Measurements from ENCODE around the gene SRGAP3. TPM values are rescaled to one million over a fixed set of nuclear protein-coding genes. Genes with fewer than 3 reads are reported as not detected.

The SRGAP3 gene
- total RNA-seq, 4 donors from 2014 or later, result 7.5 to 33.8 (median 16.0) TPM

- in situ Hi-C loops (cut with MboI; ENCODE audit: low pct_ligation_motif_present in 1 of 4, low pct_unique_long_range_greater_than_20kb in 1 of 4, low sequenced_read_pairs in 3 of 4), result no loop called here
Observed at GRCh38 chr3:8983026-8983425, 266.4 kb downstream of the SRGAP3 start.

GRCh38 chr3:8982509-8982908, 266.9 kb downstream of the SRGAP3 start:
- intact Hi-C loops (cut with DNase I; ENCODE audit: low total_unique reads) (no loop called here), in situ Hi-C loops (cut with MboI; ENCODE audit: low pct_ligation_motif_present in 1 of 4, low pct_unique_long_range_greater_than_20kb in 1 of 4, low sequenced_read_pairs in 3 of 4) (no loop called here)
- DNase-seq, result no peak
- no peak overlapping the region for H3K27ac ChIP-seq
- H3K27me3 ChIP-seq, result no peaks in the 10 kb centered on the region
- H3K4me1 ChIP-seq, result peaks cover 0 to 10% (median 2%) of the 10 kb centered on the region in 4 donors
- no peak for TF ChIP-seq POLR2AphosphoS5 (IDR thresholded peaks at IDR 0.05)
- TF ChIP-seq POLR2A (IDR thresholded peaks at IDR 0.05), result no peak
- H3K9me3 ChIP-seq, result no peaks in the 10 kb centered on the region
- H3K4me3 ChIP-seq, result no peak overlapping the region
- 61 to 65% methylated on average over 3 to 5 of the region's 5 CpGs for WGBS, 2 donors (ENCODE audit: low coverage in 1 of 2)
- no peaks in the 10 kb centered on the region for H3K36me3 ChIP-seq

More at GRCh38 chr3:8983026-8983425, 266.4 kb downstream of the SRGAP3 start:
- H3K4me1 ChIP-seq, result peaks cover 0 to 10% (median 4%) of the 10 kb centered on the region in 4 donors
- no peak overlapping the region for H3K27ac ChIP-seq
- WGBS, 2 donors (ENCODE audit: low coverage in 1 of 2), result 78% methylated on average over 1 of the region's 1 CpG; no CpG with 5 or more reads in 1 of the 2 donors
- H3K27me3 ChIP-seq, result no peaks in the 10 kb centered on the region
- no peak overlapping the region for H3K4me3 ChIP-seq
- no peaks in the 10 kb centered on the region for H3K36me3 ChIP-seq
- TF ChIP-seq CTCF (IDR thresholded peaks at IDR 0.05) (no peak), EP300 (IDR thresholded peaks at IDR 0.05; ENCODE audit: low read depth) (no peak), POLR2AphosphoS5 (IDR thresholded peaks at IDR 0.05) (no peak), POLR2A (IDR thresholded peaks at IDR 0.05) (no peak)
- DNase-seq, result no peak
- intact Hi-C loops (cut with DNase I; ENCODE audit: low total_unique reads), result no loop called here
- no peaks in the 10 kb centered on the region for H3K9me3 ChIP-seq

GRCh38 chr3:8981700-8982099, 267.7 kb downstream of the SRGAP3 start:
- H3K36me3 ChIP-seq, result no peaks in the 10 kb centered on the region
- no peaks in the 10 kb centered on the region for H3K9me3 ChIP-seq
- WGBS, 2 donors (ENCODE audit: low coverage in 1 of 2), result 88 to 90% methylated on average over 7 to 9 of the region's 9 CpGs
- TF ChIP-seq POLR2A (IDR thresholded peaks at IDR 0.05) (no peak), POLR2AphosphoS5 (IDR thresholded peaks at IDR 0.05) (no peak), EP300 (IDR thresholded peaks at IDR 0.05; ENCODE audit: low read depth) (no peak), CTCF (IDR thresholded peaks at IDR 0.05) (no peak)
- H3K4me1 ChIP-seq, result peaks cover 0 to 10% (median 2%) of the 10 kb centered on the region in 4 donors
- no peak overlapping the region for H3K4me3 ChIP-seq
- intact Hi-C loops (cut with DNase I; ENCODE audit: low total_unique reads) (no loop called here), in situ Hi-C loops (cut with MboI; ENCODE audit: low pct_ligation_motif_present in 1 of 4, low pct_unique_long_range_greater_than_20kb in 1 of 4, low sequenced_read_pairs in 3 of 4) (no loop called here)
- no peak overlapping the region for H3K27ac ChIP-seq
- DNase-seq, result no peak
- peaks cover 7% of the 10 kb centered on the region for H3K27me3 ChIP-seq

- 88% methylated on average over 9 of the region's 9 CpGs; no CpG with 5 or more reads in 1 of the 2 donors for WGBS, 2 donors (ENCODE audit: low coverage in 1 of 2)
- Histone ChIP-seq H3K36me3 (no peaks in the 10 kb centered on the region), H3K27me3 (peaks cover 8% of the 10 kb centered on the region), H3K4me1 (peaks cover 0 to 10% (median 2%) of the 10 kb centered on the region in 4 donors), H3K9me3 (no peaks in the 10 kb centered on the region), H3K4me3 (no peak overlapping the region), H3K27ac (no peak overlapping the region)
- DNase-seq, result no peak
- intact Hi-C loops (cut with DNase I; ENCODE audit: low total_unique reads), result no loop called here
- no peak for TF ChIP-seq EP300 (IDR thresholded peaks at IDR 0.05; ENCODE audit: low read depth)
- in situ Hi-C loops (cut with MboI; ENCODE audit: low pct_ligation_motif_present in 1 of 4, low pct_unique_long_range_greater_than_20kb in 1 of 4, low sequenced_read_pairs in 3 of 4), result no loop called here
Observed at GRCh38 chr3:8981296-8981695, 268.1 kb downstream of the SRGAP3 start.

- Histone ChIP-seq H3K27ac (no peak overlapping the region), H3K4me3 (no peak overlapping the region), H3K27me3 (peaks cover 8% of the 10 kb centered on the region), H3K4me1 (peaks cover 0 to 10% (median 2%) of the 10 kb centered on the region in 4 donors), H3K36me3 (no peaks in the 10 kb centered on the region), H3K9me3 (no peaks in the 10 kb centered on the region)
- no peak for DNase-seq
- no peak for TF ChIP-seq POLR2AphosphoS5 (IDR thresholded peaks at IDR 0.05)
- TF ChIP-seq POLR2A (IDR thresholded peaks at IDR 0.05), result no peak
- no peak for TF ChIP-seq EP300 (IDR thresholded peaks at IDR 0.05; ENCODE audit: low read depth)
- TF ChIP-seq CTCF (IDR thresholded peaks at IDR 0.05), result no peak
- WGBS, 2 donors (ENCODE audit: low coverage in 1 of 2), result 63 to 100% methylated on average over 1 to 6 of the region's 6 CpGs
- intact Hi-C loops (cut with DNase I; ENCODE audit: low total_unique reads) (no loop called here), in situ Hi-C loops (cut with MboI; ENCODE audit: low pct_ligation_motif_present in 1 of 4, low pct_unique_long_range_greater_than_20kb in 1 of 4, low sequenced_read_pairs in 3 of 4) (no loop called here)
Observed at GRCh38 chr3:8980756-8981257, 268.6 kb downstream of the SRGAP3 start.
